CD14-positive monocyte (primary cell): Measurements from ENCODE around the gene CAPN11. TPM values are rescaled to one million over a fixed set of nuclear protein-coding genes. Genes with fewer than 3 reads are reported as not detected.
A peak's percentile ranks its signal among the peaks of the same experiment; 100 is the strongest.

Source experiments
- DNase-seq, 3 donors: peaks; one replicate each; pipeline ENCODE4 v3.0.0-alpha.2; 2011 to 2022
- H2AFZ ChIP-seq: 2 replicates; pipeline ENCODE4 v1.6.0; 2012; ENCODE audit warnings: mild to moderate bottlenecking, low read depth, low read length, inconsistent platforms; ENCODE audit not compliant: insufficient read depth, poor library complexity, severe bottlenecking
- H3K27ac ChIP-seq, 2 donors: 1 replicate in 1 of 2; 2 replicates in 1 of 2; pipeline ENCODE4 v1.5.1; 2012 to 2013; ENCODE audit warnings: low read length in 2 of 2, control low read depth in 1 of 2, inconsistent platforms in 1 of 2, low read depth in 1 of 2, mild to moderate bottlenecking in 1 of 2
- H3K27me3 ChIP-seq, 2 donors: one replicate each; pipeline versions ENCODE4 v1.6.0 to v1.6.1; 2011 to 2013; ENCODE audit warnings: low read length in 2 of 2; ENCODE audit not compliant: control insufficient read depth in 2 of 2, insufficient read depth in 2 of 2
- H3K36me3 ChIP-seq, 2 donors: replicated peaks in 1 of 2; 1 replicate in 1 of 2; 2 replicates in 1 of 2; pipeline versions ENCODE4 v1.5.1 to v1.6.1; 2012 to 2013; ENCODE audit warnings: low read length in 2 of 2, control low read depth in 1 of 2, inconsistent platforms in 1 of 2, mild to moderate bottlenecking in 1 of 2; ENCODE audit not compliant: insufficient read depth in 2 of 2, control insufficient read depth in 1 of 2
- H3K4me1 ChIP-seq, 2 donors: 1 replicate in 1 of 2; 2 replicates in 1 of 2; pipeline versions ENCODE4 v1.5.1 to v1.6.1; 2012 to 2013; ENCODE audit warnings: low read length in 2 of 2, control low read depth in 1 of 2, inconsistent platforms in 1 of 2, mild to moderate bottlenecking in 1 of 2, moderate library complexity in 1 of 2; ENCODE audit not compliant: insufficient read depth in 2 of 2, control insufficient read depth in 1 of 2
- H3K4me2 ChIP-seq: replicated peaks from 2 replicates; pipeline ENCODE3; 2012; ENCODE audit warnings: low read length, moderate library complexity, mild to moderate bottlenecking; ENCODE audit not compliant: poor library complexity, severe bottlenecking; ENCODE audit errors: extremely low read depth
- H3K4me3 ChIP-seq, 3 experiments: fragments of 200-600 bp in 1 of 3; sonication (generic) in 1 of 3; replicated peaks in 1 of 3; 1 replicate in 2 of 3; 2 replicates in 1 of 3; pipeline ENCODE4 v1.5.1; 2011 to 2013; ENCODE audit warnings: low read length in 3 of 3, mild to moderate bottlenecking in 3 of 3, control low read depth in 2 of 3, low read depth in 2 of 3, inconsistent platforms in 1 of 3, moderate library complexity in 1 of 3
- H3K79me2 ChIP-seq: 2 replicates; pipeline ENCODE4 v1.6.0; 2012; ENCODE audit warnings: mild to moderate bottlenecking, control low read depth, inconsistent platforms, low read length, moderate library complexity; ENCODE audit not compliant: insufficient read depth
- H3K9ac ChIP-seq: 2 replicates; pipeline ENCODE4 v1.6.0; 2017; ENCODE audit warnings: low read length, mild to moderate bottlenecking; ENCODE audit not compliant: insufficient read depth, poor library complexity, severe bottlenecking
- H3K9me3 ChIP-seq, 2 donors: replicated peaks in 1 of 2; 1 replicate in 1 of 2; 2 replicates in 1 of 2; pipeline versions ENCODE4 v1.5.1 to v1.6.1; 2012 to 2013; ENCODE audit warnings: low read length in 2 of 2, control low read depth in 1 of 2; ENCODE audit not compliant: control insufficient read depth in 1 of 2, insufficient read depth in 1 of 2
- H4K20me1 ChIP-seq: 2 replicates; pipeline ENCODE4 v1.6.0; 2012; ENCODE audit warnings: mild to moderate bottlenecking, low read length, control low read depth, moderate library complexity; ENCODE audit not compliant: insufficient read depth
- H3K27ac Mint-ChIP-seq, 7 donors: one replicate each; pipeline ENCODE4 v1.8.0; 2020; ENCODE audit warnings: mild to moderate bottlenecking in 7 of 7, mixed read lengths in 7 of 7, moderate library complexity in 6 of 7, inconsistent platforms in 2 of 7
- H3K27me3 Mint-ChIP-seq, 3 donors: one replicate each; pipeline ENCODE4 v1.8.0; 2021 to 2022; ENCODE audit warnings: low read depth in 3 of 3, mild to moderate bottlenecking in 3 of 3, mixed read lengths in 3 of 3, moderate library complexity in 3 of 3, inconsistent platforms in 1 of 3
- H3K36me3 Mint-ChIP-seq, 2 donors: one replicate each; pipeline ENCODE4 v1.8.0; 2020; ENCODE audit warnings: mixed read lengths in 2 of 2, inconsistent platforms in 1 of 2, mild to moderate bottlenecking in 1 of 2
- H3K4me1 Mint-ChIP-seq: one replicate; pipeline ENCODE4 v1.8.0; 2020; ENCODE audit warnings: mild to moderate bottlenecking, mixed read lengths
- H3K4me3 Mint-ChIP-seq, 2 donors: one replicate each; pipeline ENCODE4 v1.8.0; 2020; ENCODE audit warnings: mild to moderate bottlenecking in 2 of 2, mixed read lengths in 2 of 2, moderate library complexity in 1 of 2
- H3K9me3 Mint-ChIP-seq, 7 donors: one replicate each; pipeline ENCODE4 v1.8.0; 2020 to 2022; ENCODE audit warnings: mixed read lengths in 7 of 7, mild to moderate bottlenecking in 6 of 7, moderate library complexity in 6 of 7, inconsistent platforms in 2 of 7
- CTCF ChIP-seq: fragments of 200-600 bp; IDR thresholded peaks from one replicate; pipeline ENCODE4 v1.8.0; 2022; ENCODE audit warnings: antibody characterized with exemption, mild to moderate bottlenecking
- WGBS: methylation state at CpG from one replicate; pipeline ENCODE4 v1.1.5; 2013; ENCODE audit warnings: missing lambda C conversion rate; ENCODE audit not compliant: insufficient coverage; 5-methylcytosine and 5-hydroxymethylcytosine counted together
- intact Hi-C, 2 donors: fragments of 100-400 bp; cut with micrococcal nuclease; formaldehyde crosslinking; loops; one replicate each; pipeline versions ENCODE4 v1.15.0 to v1.15.1; 2023
- polyA plus RNA-seq, 3 donors: library from polyadenylated mRNA; depleted of rRNA in 1 of 3; unstranded in 2 of 3; stranded (reverse) in 1 of 3; fragments of 300-500 nt in 2 of 3; fragments of >200 nt in 1 of 3; fragmentation: Illumina TruSeq in 2 of 3; gene quantifications; 1 replicate in 2 of 3; 2 replicates in 1 of 3; pipeline ENCODE4 v1.2.3, GENCODE V29; 2012 to 2021

CAPN11 gene
- polyA plus RNA-seq, 3 donors = 0.11 TPM; not detected in 2

DNA sequence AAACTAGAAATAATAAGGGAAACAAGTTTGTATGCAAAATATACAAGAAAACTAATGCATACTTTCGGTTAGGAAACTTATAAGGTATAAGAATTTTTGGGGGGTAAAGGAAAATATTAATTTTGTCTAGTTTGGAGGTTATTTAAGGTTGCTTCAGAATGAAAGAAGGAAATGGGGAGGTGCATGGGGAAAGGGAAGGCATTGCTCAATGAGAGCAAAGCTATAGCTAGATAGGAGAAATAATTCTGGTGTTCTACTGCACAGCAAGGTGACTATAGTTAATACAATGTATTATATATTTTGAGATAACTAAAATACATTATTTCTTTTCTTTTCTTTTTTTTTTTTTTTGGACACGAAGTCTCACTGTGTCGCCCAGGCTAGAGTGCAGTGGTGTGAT, 52.7 kb downstream of the CAPN11 start:
- Mint-ChIP-seq H3K4me3 (no peak overlapping the region), H3K27ac (peak overlapping the region in 5 of 7 donors; percentile 21 to 69 (median 43)), H3K27me3 (no peaks in the 10 kb centered on the region), H3K4me1 (peaks cover 18% of the 10 kb centered on the region), H3K36me3 (no peaks in the 10 kb centered on the region), H3K9me3 (no peaks in the 10 kb centered on the region)
- WGBS = 56% methylated on average over 1 of the region's 3 CpGs
- Histone ChIP-seq H4K20me1 (no peaks in the 10 kb centered on the region), H3K4me1 (peaks cover 17 to 22% of the 10 kb centered on the region in 2 donors), H3K9ac (no peak overlapping the region), H3K4me2 (peak overlapping the region; percentile 35), H3K4me3 (no peak overlapping the region), H3K79me2 (no peaks in the 10 kb centered on the region), H3K9me3 (no peaks in the 10 kb centered on the region), H3K27ac (no peak overlapping the region), H2AFZ (no peak overlapping the region), H3K27me3 (no peaks in the 10 kb centered on the region), H3K36me3 (no peaks in the 10 kb centered on the region)
- DNase-seq = peak in 1 of 3 donors; percentile 48
- intact Hi-C loops = no loop called here
- TF ChIP-seq CTCF = no peak

DNA sequence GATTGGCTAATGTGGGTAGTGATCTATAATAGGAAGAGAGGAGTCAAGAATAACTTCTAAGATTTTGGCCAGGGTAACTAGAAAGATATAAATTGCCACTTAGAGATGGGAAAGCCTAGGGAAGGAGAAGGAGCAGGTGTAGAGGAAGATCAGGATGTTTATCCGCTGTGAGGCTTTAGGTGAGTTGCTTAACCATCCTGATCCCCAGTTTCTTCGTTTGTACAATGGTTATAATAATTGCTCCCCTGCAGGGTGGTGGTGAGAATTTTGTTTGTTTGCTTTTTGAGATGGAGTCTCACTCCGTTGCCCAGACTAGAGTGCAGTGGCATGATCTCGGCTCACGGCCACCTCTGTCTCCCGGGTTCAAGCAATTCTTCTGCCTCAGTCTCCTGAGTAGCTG, 55.7 kb downstream of the CAPN11 start:
- WGBS = 100% methylated on average over 2 of the region's 6 CpGs
- H3K4me2 ChIP-seq = no peak overlapping the region
- no peak overlapping the region for H3K27ac ChIP-seq
- H3K4me1 Mint-ChIP-seq = peaks cover 44% of the 10 kb centered on the region
- H3K9ac ChIP-seq = no peak overlapping the region
- no peaks in the 10 kb centered on the region for H3K79me2 ChIP-seq
- intact Hi-C loops = no loop called here
- peaks cover 0 to 2% (median 0%) of the 10 kb centered on the region in 3 donors for H3K27me3 Mint-ChIP-seq
- no peaks in the 10 kb centered on the region for H3K36me3 Mint-ChIP-seq
- H2AFZ ChIP-seq = no peak overlapping the region
- H3K4me3 Mint-ChIP-seq = no peak overlapping the region
- DNase-seq = no peak
- no peaks in the 10 kb centered on the region for H3K36me3 ChIP-seq
- no peak overlapping the region for H3K4me3 ChIP-seq
- peaks cover 47 to 52% of the 10 kb centered on the region in 2 donors for H3K4me1 ChIP-seq
- H4K20me1 ChIP-seq = no peaks in the 10 kb centered on the region
- TF ChIP-seq CTCF = no peak
- no peak overlapping the region for H3K27ac Mint-ChIP-seq
- H3K9me3 ChIP-seq = no peaks in the 10 kb centered on the region
- no peaks in the 10 kb centered on the region for H3K27me3 ChIP-seq
- H3K9me3 Mint-ChIP-seq = no peaks in the 10 kb centered on the region
